H1 (cell line): ENCODE results near the gene FOXN3. TPM values are rescaled to one million over a fixed set of nuclear protein-coding genes. Genes with fewer than 3 reads are reported as not detected.

Experiments used
- CTCF ChIA-PET: fragments of 300-600 bp; sonication (Branson Sonifier 250); formaldehyde crosslinking; loops from one replicate; lab custom pipeline; 2021; ENCODE audit not compliant: partially characterized antibody; lab: Charles Lee
- POLR2A ChIA-PET: fragments of 300-600 bp; sonication (Branson Sonifier 250); formaldehyde crosslinking; loops from one replicate; lab custom pipeline; 2021; ENCODE audit warnings: inconsistent platforms; ENCODE audit not compliant: partially characterized antibody; lab: Charles Lee
- DNase-seq, 2 experiments: peaks; one replicate each; pipeline versions ENCODE4 v3.0.0 to v3.0.0-alpha.2; 2010 to 2022; ENCODE audit warnings: low spot score in 2 of 2, low read depth in 1 of 2, mixed read lengths in 1 of 2
- FAIRE-seq: peaks from 2 replicates; lab custom pipeline; 2011; peaks lifted over from hg19 to GRCh38; lab: Jason Lieb, UNC
- H2AFZ ChIP-seq: 2 replicates; pipeline ENCODE4 v1.8.1; 2012; ENCODE audit warnings: low read length, inconsistent platforms
- H2AK5ac ChIP-seq: 2 replicates; pipeline ENCODE4 v1.6.1; 2013; ENCODE audit warnings: low read depth, low read length
- H2BK120ac ChIP-seq: replicated peaks from 2 replicates; pipeline ENCODE3; 2013; ENCODE audit warnings: low read depth, low read length, inconsistent platforms
- H2BK12ac ChIP-seq: 2 replicates; pipeline ENCODE4 v1.6.1; 2013; ENCODE audit warnings: low read depth, low read length
- H2BK15ac ChIP-seq: 2 replicates; pipeline ENCODE4 v1.6.1; 2013; ENCODE audit warnings: low read length
- H2BK20ac ChIP-seq: 2 replicates; pipeline ENCODE4 v1.6.1; 2013; ENCODE audit warnings: low read length
- H2BK5ac ChIP-seq: 2 replicates; pipeline ENCODE4 v1.6.1; 2013; ENCODE audit warnings: low read depth, low read length
- H3K14ac ChIP-seq: 2 replicates; pipeline ENCODE4 v1.6.1; 2013; ENCODE audit warnings: inconsistent platforms; ENCODE audit not compliant: insufficient read length
- H3K18ac ChIP-seq: 2 replicates; pipeline ENCODE4 v1.6.1; 2013; ENCODE audit warnings: low read length; ENCODE audit errors: extremely low read depth
- H3K23ac ChIP-seq: 2 replicates; pipeline ENCODE4 v1.6.1; 2013; ENCODE audit warnings: inconsistent platforms; ENCODE audit not compliant: insufficient read length
- H3K23me2 ChIP-seq: 2 replicates; pipeline ENCODE4 v1.6.1; 2013; ENCODE audit warnings: low read depth, low read length
- H3K27ac ChIP-seq: 2 replicates; pipeline ENCODE4 v1.6.1; 2011; ENCODE audit warnings: low read depth, low read length, inconsistent platforms
- H3K27me3 ChIP-seq, 4 experiments: replicated peaks in 1 of 4; 1 replicate in 1 of 4; 2 replicates in 3 of 4; pipeline versions ENCODE4 v1.6.1 to v1.8.1; 2011 to 2013; ENCODE audit warnings: low read length in 3 of 4, mild to moderate bottlenecking in 3 of 4, inconsistent platforms in 2 of 4, mixed read lengths in 2 of 4, moderate library complexity in 1 of 4; ENCODE audit not compliant: control insufficient read depth in 3 of 4, insufficient read depth in 3 of 4; ENCODE audit errors: extremely low read depth in 1 of 4
- H3K36me3 ChIP-seq, 4 experiments: 2 replicates each; pipeline versions ENCODE4 v1.6.1 to v1.8.1; 2011 to 2013; ENCODE audit warnings: mild to moderate bottlenecking in 4 of 4, low read length in 3 of 4, moderate library complexity in 2 of 4, control low read depth in 1 of 4, inconsistent platforms in 1 of 4; ENCODE audit not compliant: insufficient read depth in 4 of 4, control insufficient read depth in 2 of 4
- H3K4ac ChIP-seq: replicated peaks from 2 replicates; pipeline ENCODE3; 2013; ENCODE audit warnings: low read length, low read depth, mixed read lengths, inconsistent platforms; ENCODE audit not compliant: insufficient read length
- H3K4me1 ChIP-seq, 4 experiments: replicated peaks in 1 of 4; 1 replicate in 1 of 4; 2 replicates in 3 of 4; pipeline versions ENCODE4 v1.6.1 to v1.8.1; 2011 to 2013; ENCODE audit warnings: low read length in 3 of 4, inconsistent platforms in 2 of 4, mixed read lengths in 1 of 4; ENCODE audit not compliant: insufficient read depth in 4 of 4, control insufficient read depth in 3 of 4
- H3K4me2 ChIP-seq, 2 experiments: 2 replicates each; pipeline versions ENCODE4 v1.6.1 to v1.8.1; 2011 to 2013; ENCODE audit warnings: low read depth in 2 of 2, low read length in 2 of 2, control low read depth in 1 of 2, inconsistent platforms in 1 of 2, mild to moderate bottlenecking in 1 of 2; ENCODE audit not compliant: insufficient read depth in 1 of 2
- H3K4me3 ChIP-seq, 4 experiments: fragments of 200-600, 300-600 bp in 1 of 4; sonication (generic), shearing (Covaris generic), sonication (Bioruptor Twin) in 1 of 4; 2 replicates each; pipeline versions ENCODE4 v1.5.1 to v1.8.1; 2011 to 2016; ENCODE audit warnings: low read length in 4 of 4, low read depth in 3 of 4, control low read depth in 2 of 4, inconsistent platforms in 2 of 4, mild to moderate bottlenecking in 2 of 4, mixed read lengths in 1 of 4, moderate library complexity in 1 of 4; ENCODE audit not compliant: insufficient read depth in 2 of 4; ENCODE audit errors: extremely low read depth in 1 of 4
- H3K56ac ChIP-seq: replicated peaks from 2 replicates; pipeline ENCODE3; 2013; ENCODE audit warnings: low read depth, mild to moderate bottlenecking, mixed read lengths, low read length, inconsistent platforms; ENCODE audit not compliant: insufficient read length
- H3K79me1 ChIP-seq: 2 replicates; pipeline ENCODE4 v1.6.1; 2013; ENCODE audit warnings: low read depth, low read length, control low read depth
- H3K79me2 ChIP-seq, 2 experiments: 2 replicates each; pipeline versions ENCODE4 v1.6.1 to v1.8.1; 2012 to 2013; ENCODE audit warnings: low read length in 2 of 2, mild to moderate bottlenecking in 2 of 2, inconsistent platforms in 1 of 2; ENCODE audit not compliant: insufficient read depth in 2 of 2, control insufficient read depth in 1 of 2
- H3K9ac ChIP-seq, 4 experiments: replicated peaks in 1 of 4; 1 replicate in 1 of 4; 2 replicates in 3 of 4; pipeline versions ENCODE4 v1.6.1 to v1.8.1; 2011 to 2013; ENCODE audit warnings: low read depth in 3 of 4, low read length in 3 of 4, control low read depth in 2 of 4, mild to moderate bottlenecking in 2 of 4, moderate library complexity in 2 of 4, inconsistent platforms in 1 of 4; ENCODE audit errors: extremely low read depth in 1 of 4
- H3K9me3 ChIP-seq, 2 experiments: 2 replicates each; pipeline versions ENCODE4 v1.6.1 to v1.8.1; 2012 to 2013; ENCODE audit warnings: mild to moderate bottlenecking in 2 of 2, moderate library complexity in 2 of 2, control low read depth in 1 of 2, inconsistent platforms in 1 of 2, low read depth in 1 of 2, low read length in 1 of 2, mixed read lengths in 1 of 2; ENCODE audit not compliant: insufficient read depth in 2 of 2
- H4K20me1 ChIP-seq, 2 experiments: replicated peaks in 1 of 2; 2 replicates each; pipeline versions ENCODE3 to v1.8.1; 2011 to 2013; ENCODE audit warnings: inconsistent platforms in 2 of 2, low read length in 2 of 2, mild to moderate bottlenecking in 1 of 2; ENCODE audit not compliant: insufficient read depth in 2 of 2, control insufficient read depth in 1 of 2
- H4K5ac ChIP-seq: 2 replicates; pipeline ENCODE4 v1.6.1; 2013; ENCODE audit warnings: low read length, low read depth, mixed read lengths, inconsistent platforms; ENCODE audit not compliant: insufficient read length
- H4K8ac ChIP-seq: 2 replicates; pipeline ENCODE4 v1.8.0; 2013; ENCODE audit warnings: mild to moderate bottlenecking, moderate library complexity, low read length, inconsistent platforms; ENCODE audit not compliant: insufficient read depth; ENCODE audit errors: extremely low read depth
- H4K91ac ChIP-seq: replicated peaks from 2 replicates; pipeline ENCODE3; 2013; ENCODE audit warnings: low read length, mixed read lengths, inconsistent platforms; ENCODE audit not compliant: insufficient read length
- GTF2F1 ChIP-seq: IDR thresholded peaks from 2 replicates; pipeline ENCODE4 v1.6.1; 2012; ENCODE audit warnings: low read depth, low read length, improper control_type of control experiment, borderline replicate concordance
- POLR2A ChIP-seq, 2 experiments: IDR thresholded peaks; 1 replicate in 1 of 2; 2 replicates in 1 of 2; pipeline ENCODE4 v1.6.1; 2011; ENCODE audit warnings: low read depth in 2 of 2, low read length in 2 of 2, mild to moderate bottlenecking in 2 of 2; ENCODE audit errors: control extremely low read depth in 1 of 2
- WGBS, 2 experiments: shearing (Covaris generic) in 1 of 2; methylation state at CpG; one replicate each; pipeline versions ENCODE4 v1.1.6 to v1.1.7; 2013 to 2015; ENCODE audit warnings: low lambda C conversion rate in 2 of 2, mixed read lengths in 2 of 2, inconsistent platforms in 1 of 2, low coverage in 1 of 2, missing lambda C conversion rate in 1 of 2; ENCODE audit not compliant: insufficient replicate concordance in 2 of 2, insufficient coverage in 1 of 2, insufficient read length in 1 of 2; ENCODE audit errors: extremely low coverage in 1 of 2, missing lambda C conversion rate in 1 of 2; 5-methylcytosine and 5-hydroxymethylcytosine counted together
- polyA plus RNA-seq, 7 experiments: library from polyadenylated mRNA; depleted of rRNA in 3 of 7; stranded (reverse) in 5 of 7; unstranded in 2 of 7; fragments of >200 nt in 5 of 7; fragments of 200-250 nt in 2 of 7; gene quantifications; 1 replicate in 5 of 7; 2 replicates in 1 of 7; 4 replicates in 1 of 7; pipeline versions ENCODE4 v1.2.1 to v1.2.3, GENCODE V29; 2011 to 2013; ENCODE audit warnings: missing spikeins in 2 of 7, mixed read lengths in 2 of 7
- total RNA-seq: library from RNA; stranded (reverse); fragmentation: NEBNext Ultra II Directional; extraction: Animal tissue kit (Norgen Biotek cat#: 25700); gene quantifications from 2 replicates; pipeline ENCODE4 v1.2.1, GENCODE V29; 2021

Gene FOXN3
- total and polyA plus RNA-seq, 2 of the 8 experiments (the other 6 are each of a cell fraction or from before 2014, with no cell fraction given) = 52.6 to 178 TPM

GRCh38 chr14:89255852-89256251 is 161.2 kb downstream of the FOXN3 start:
- Histone ChIP-seq H3K14ac (no peak overlapping the region), H3K79me1 (peaks cover 13% of the 10 kb centered on the region; the same call in 1 of the 2 replicates), H3K4me1 (peaks cover 0 to 8% (median 2%) of the 10 kb centered on the region in 4 experiments; a peak in 3 of 7 replicates), H4K20me1 (peaks cover 6 to 10% of the 10 kb centered on the region in 2 experiments), H4K5ac (no peak overlapping the region), H3K18ac (no peak overlapping the region), H2BK20ac (no peak overlapping the region), H2BK12ac (no peak overlapping the region), H3K27me3 (no peaks in the 10 kb centered on the region), H3K4ac (no peak overlapping the region), H4K91ac (no peak overlapping the region), H3K36me3 (peaks cover 0 to 6% (median 3%) of the 10 kb centered on the region in 4 experiments; a peak in 4 of 8 replicates), H2BK5ac (no peak overlapping the region), H4K8ac (no peak overlapping the region), H3K23me2 (no peaks in the 10 kb centered on the region), H3K23ac (no peak overlapping the region), H3K4me2 (no peak overlapping the region), H2BK15ac (no peak overlapping the region), H3K9ac (no peak overlapping the region), H2AK5ac (no peak overlapping the region), H3K4me3 (no peak overlapping the region), H3K9me3 (no peaks in the 10 kb centered on the region), H3K56ac (no peak overlapping the region), H3K27ac (no peak overlapping the region), H2BK120ac (no peak overlapping the region), H2AFZ (no peak overlapping the region), H3K79me2 (peaks cover 6 to 92% of the 10 kb centered on the region in 2 experiments)
- WGBS, 2 experiments = 59% methylated on average over 3 of the region's 3 CpGs; no CpG with 5 or more reads in 1 of the 2 experiments
- ChIA-PET CTCF (interaction anchor here (1.7 kb wide), 1 partner anchor 13 kb away, joined by 6 read pairs; no protein-coding TSS in a partner anchor), POLR2A (no interaction called here)
- FAIRE-seq (no peak), DNase-seq (no peak)
- TF ChIP-seq GTF2F1 (no peak), POLR2A (IDR thresholded peaks at IDR 0.05; ENCODE audit: control extremely low read depth in 1 of 2, low read depth in 2 of 2, low read length in 2 of 2) (peak in 1 of 2 experiments; percentile 24; a peak in 1 of 3 replicates)
